GM18951 (cell line): Measurements from ENCODE around the gene HARS2.
A peak's percentile ranks its signal among the peaks of the same experiment; 100 is the strongest.
"Not testable (repeated sequence)": the region's sequence is repeated elsewhere in the genome, so short reads cannot be mapped to it uniquely, and the experiment has no call there.

Source experiments
- POLR2A ChIP-seq: IDR thresholded peaks from 4 replicates; pipeline ENCODE4 v1.6.1; 2011; ENCODE audit warnings: mild to moderate bottlenecking; ENCODE audit not compliant: insufficient read length, insufficient read depth; ENCODE audit errors: extremely low read depth
- in situ Hi-C: fragments of 300-500 bp; cut with MboI; formaldehyde crosslinking; loops from one replicate; pipeline ENCODE4 v1.12.0; 2022; ENCODE audit warnings: low sequenced_read_pairs, mixed read lengths, inconsistent platforms; ENCODE audit not compliant: unreplicated experiment

The HARS2 gene, protein sequence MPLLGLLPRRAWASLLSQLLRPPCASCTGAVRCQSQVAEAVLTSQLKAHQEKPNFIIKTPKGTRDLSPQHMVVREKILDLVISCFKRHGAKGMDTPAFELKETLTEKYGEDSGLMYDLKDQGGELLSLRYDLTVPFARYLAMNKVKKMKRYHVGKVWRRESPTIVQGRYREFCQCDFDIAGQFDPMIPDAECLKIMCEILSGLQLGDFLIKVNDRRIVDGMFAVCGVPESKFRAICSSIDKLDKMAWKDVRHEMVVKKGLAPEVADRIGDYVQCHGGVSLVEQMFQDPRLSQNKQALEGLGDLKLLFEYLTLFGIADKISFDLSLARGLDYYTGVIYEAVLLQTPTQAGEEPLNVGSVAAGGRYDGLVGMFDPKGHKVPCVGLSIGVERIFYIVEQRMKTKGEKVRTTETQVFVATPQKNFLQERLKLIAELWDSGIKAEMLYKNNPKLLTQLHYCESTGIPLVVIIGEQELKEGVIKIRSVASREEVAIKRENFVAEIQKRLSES

GRCh38 chr5:140690941-140691924 lies at the start of gene HARS2, which contains the start of gene HARS1:
Gene HARS2 (plus strand): TSS chr5:140691455. CDS start chr5:140691649, 194 bp downstream.
Gene HARS1 (minus strand): TSS chr5:140691370. CDS start chr5:140691304, 66 bp downstream.
- in situ Hi-C loops = no loop called here
- peak; percentile 96 for TF ChIP-seq POLR2A

DNA sequence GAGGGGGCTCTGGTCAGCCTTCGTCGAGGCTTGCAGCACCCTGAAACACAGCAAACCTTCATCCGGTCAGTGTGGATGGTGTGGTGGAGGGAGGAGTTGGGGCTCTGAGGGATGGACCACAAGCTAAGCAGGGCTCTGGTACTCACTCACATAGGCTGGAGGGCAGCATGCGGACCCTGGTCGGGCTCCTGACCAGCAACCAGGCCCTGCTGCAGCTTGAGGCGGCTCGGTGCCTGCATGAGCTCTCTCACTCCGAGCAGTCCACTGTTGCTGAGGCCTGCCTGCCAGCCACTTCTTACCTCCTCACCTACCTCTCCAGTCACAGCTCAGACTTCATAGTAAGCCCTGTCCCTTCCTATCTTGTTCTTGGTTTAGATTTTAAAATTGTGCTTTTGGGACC lies 49.5 kb upstream of the HARS2 start:
- in situ Hi-C loops = no loop called here
- no peak for TF ChIP-seq POLR2A

DNA sequence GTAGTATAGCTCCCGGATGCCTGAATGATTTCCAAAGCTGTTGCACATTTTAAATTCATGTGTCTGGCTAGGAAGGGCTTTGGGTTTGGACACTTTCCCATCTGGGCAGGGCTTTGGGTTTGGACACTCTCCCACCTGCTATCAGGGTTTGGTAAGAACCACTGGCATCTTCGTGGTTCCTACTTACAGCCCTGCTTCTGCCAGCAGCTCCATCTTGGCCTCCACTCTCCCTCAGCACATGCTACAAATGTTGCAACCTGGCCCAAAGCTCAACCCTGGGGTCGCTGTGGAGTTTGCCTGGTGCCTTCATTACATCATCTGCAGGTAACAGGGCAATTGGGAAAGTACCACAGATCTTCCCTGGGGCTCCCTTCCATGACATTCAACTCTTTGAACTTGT lies 48.5 kb upstream of the HARS2 start:
- no peak for TF ChIP-seq POLR2A
- in situ Hi-C loops = no loop called here

- in situ Hi-C loops = no loop called here
- no peak for TF ChIP-seq POLR2A
Measured at GRCh38 chr5:140647042-140647419, 44.2 kb upstream of the HARS2 start.

GRCh38 chr5:140658870-140659269 lies 32.4 kb upstream of the HARS2 start:
- in situ Hi-C loops = no loop called here
- TF ChIP-seq POLR2A = no peak

- in situ Hi-C loops = not testable (repeated sequence)
Measured at GRCh38 chr5:140660371-140660770, 30.9 kb upstream of the HARS2 start.

DNA sequence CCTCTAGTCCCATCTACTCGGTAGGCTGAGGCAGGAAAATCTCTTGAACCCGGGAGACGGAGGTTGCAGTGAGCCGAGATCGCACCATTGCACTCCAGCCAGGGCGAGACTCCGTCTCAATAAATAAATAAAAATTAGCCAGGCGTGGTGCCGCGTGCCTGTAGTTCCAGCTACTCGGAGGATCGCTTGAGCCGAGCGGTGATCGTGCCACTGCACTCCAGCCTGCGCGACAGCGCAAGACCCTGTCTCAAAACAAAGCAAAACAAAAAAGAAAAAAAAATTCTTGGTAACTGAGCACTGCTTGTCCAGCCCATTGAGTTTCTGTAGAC lies 27.3 kb upstream of the HARS2 start:
- in situ Hi-C loops = no loop called here
- TF ChIP-seq POLR2A = no peak

- in situ Hi-C loops = no loop called here
- TF ChIP-seq POLR2A = peak; percentile 95
Measured at GRCh38 chr5:140664359-140665119, 26.7 kb upstream of the HARS2 start, which contains the start of gene WDR55. Gene WDR55 (plus strand): TSS chr5:140664904. CDS start chr5:140664913, 9 bp downstream.

DNA sequence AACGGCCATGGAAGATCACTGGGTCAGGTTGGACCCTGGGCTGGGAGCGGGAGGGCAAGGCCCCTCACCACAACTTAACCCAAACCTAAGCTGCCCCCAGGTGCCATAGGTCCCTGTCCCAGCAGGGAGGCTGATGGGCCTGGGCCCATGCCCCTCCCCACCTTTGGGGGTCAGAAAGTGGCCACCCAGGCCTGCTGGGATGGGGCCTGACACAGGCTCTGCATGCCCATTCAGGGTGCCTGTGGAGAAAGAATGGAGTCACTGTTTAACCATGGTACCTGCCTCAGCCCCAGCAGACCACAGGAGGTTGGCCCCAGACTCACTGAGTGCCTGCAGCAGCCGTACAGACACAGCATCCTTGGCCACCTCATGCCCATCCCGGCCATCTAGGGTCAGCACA lies 20.2 kb upstream of the HARS2 start:
- in situ Hi-C loops = not testable (repeated sequence)

DNA sequence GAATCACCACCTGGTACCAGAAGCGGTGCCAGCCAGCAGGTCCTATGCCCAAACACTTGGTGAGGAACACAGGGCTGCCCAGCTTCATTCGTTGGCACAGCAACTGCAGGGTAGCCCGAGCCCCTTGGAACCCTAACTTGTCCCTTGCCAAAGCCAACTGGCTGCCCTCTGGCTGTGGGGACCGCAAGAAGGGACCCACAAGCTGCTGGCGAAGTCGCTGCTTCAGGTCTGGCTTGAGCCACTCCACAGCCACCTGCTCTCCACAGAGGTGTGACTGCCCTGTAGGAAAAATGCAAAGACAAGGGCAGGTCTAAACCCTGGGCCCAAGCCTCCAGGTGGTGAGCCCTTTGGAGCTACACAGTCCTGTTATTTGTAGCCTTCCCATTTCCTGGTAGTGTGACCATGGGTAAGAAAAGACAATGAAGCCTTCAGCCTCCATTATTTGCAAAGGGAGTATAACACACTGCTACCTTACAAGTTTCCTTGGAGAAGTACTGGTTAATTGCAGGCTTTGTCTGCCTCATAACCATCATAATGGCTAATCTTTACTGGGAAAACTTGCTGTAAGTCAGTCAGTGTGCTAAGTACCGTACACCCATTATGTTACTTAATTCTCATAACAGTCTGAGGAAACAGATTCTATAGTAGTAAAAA lies 19.7 kb upstream of the HARS2 start:
- TF ChIP-seq POLR2A = no peak
- in situ Hi-C loops = no loop called here

GRCh38 chr5:140672455-140673186 lies 18.6 kb upstream of the HARS2 start:
- no peak for TF ChIP-seq POLR2A
- in situ Hi-C loops = no loop called here
